ENCODE results near the gene ELP5. TPM values are rescaled to one million over a fixed set of nuclear protein-coding genes. Genes with fewer than 3 reads are reported as not detected.

ELP5 gene
- total and polyA plus RNA-seq, 2 donors (not counting 1 experiment from before 2014, with no cell fraction given) = 22.6 to 33.2 TPM

GRCh38 chr17:7304179-7304578 is 52.2 kb downstream of the ELP5 start:
- H3K27me3 ChIP-seq (ENCODE audit: control insufficient read depth, insufficient read depth, low read length) = no peaks in the 10 kb centered on the region
- no peak overlapping the region for H3K27ac ChIP-seq (ENCODE audit: insufficient read depth, low read length)
- H3K79me2 ChIP-seq (ENCODE audit: control insufficient read depth, insufficient read depth, low read length) = peaks cover 17% of the 10 kb centered on the region
- H3K4me2 ChIP-seq (ENCODE audit: extremely low read depth, insufficient read depth, low read length) = no peak overlapping the region
- H3K36me3 ChIP-seq (ENCODE audit: control insufficient read depth, insufficient read depth, low read length) = no peaks in the 10 kb centered on the region
- H2AFZ ChIP-seq (ENCODE audit: low read length) = no peak overlapping the region
- H3K9ac ChIP-seq (ENCODE audit: insufficient read depth, low read length) = no peak overlapping the region
- no peaks in the 10 kb centered on the region for H4K20me1 ChIP-seq (ENCODE audit: control insufficient read depth, extremely low read depth, insufficient read depth, low read length)
- H3K9me3 ChIP-seq (ENCODE audit: control insufficient read depth, insufficient read depth, low read depth, low read length) = no peaks in the 10 kb centered on the region
- no peaks in the 10 kb centered on the region for H3K4me1 ChIP-seq (ENCODE audit: control insufficient read depth, extremely low read depth, insufficient read depth, low read length)
- TF ChIP-seq CTCF (conservative IDR thresholded peaks at IDR 0.05 in 1 of 2, IDR thresholded peaks at IDR 0.05 in 1 of 2; ENCODE audit: low read depth in 1 of 2, low read length in 2 of 2) (no peak), EZH2 (IDR thresholded peaks at IDR 0.05; ENCODE audit: low read length, missing control alignments) (no peak)
- no peak for DNase-seq (ENCODE audit: low read depth in 2 of 2)
- no peak overlapping the region for H3K4me3 ChIP-seq (replicated peaks in 1 of 4; ENCODE audit: control extremely low read depth in 1 of 4, insufficient read depth in 1 of 4, low read depth in 3 of 4, low read length in 4 of 4)

- no peak for TF ChIP-seq CTCF (conservative IDR thresholded peaks at IDR 0.05 in 1 of 2, IDR thresholded peaks at IDR 0.05 in 1 of 2; ENCODE audit: low read depth in 1 of 2, low read length in 2 of 2)
- Histone ChIP-seq H3K9me3 (ENCODE audit: control insufficient read depth, insufficient read depth, low read depth, low read length) (no peaks in the 10 kb centered on the region), H3K27me3 (ENCODE audit: control insufficient read depth, insufficient read depth, low read length) (no peaks in the 10 kb centered on the region), H3K4me1 (ENCODE audit: control insufficient read depth, extremely low read depth, insufficient read depth, low read length) (no peaks in the 10 kb centered on the region), H2AFZ (ENCODE audit: low read length) (peak within 1 kb of the TSS; percentile 87), H3K79me2 (ENCODE audit: control insufficient read depth, insufficient read depth, low read length) (peaks cover 41% of the 10 kb centered on the region), H3K36me3 (ENCODE audit: control insufficient read depth, insufficient read depth, low read length) (peaks cover 14% of the 10 kb centered on the region), H3K4me2 (ENCODE audit: extremely low read depth, insufficient read depth, low read length) (peak within 1 kb of the TSS; percentile 74), H3K9ac (ENCODE audit: insufficient read depth, low read length) (peak within 1 kb of the TSS; percentile 91), H4K20me1 (ENCODE audit: control insufficient read depth, extremely low read depth, insufficient read depth, low read length) (no peaks in the 10 kb centered on the region), H3K4me3 (replicated peaks in 1 of 4; ENCODE audit: control extremely low read depth in 1 of 4, insufficient read depth in 1 of 4, low read depth in 3 of 4, low read length in 4 of 4) (peak within 1 kb of the TSS; percentile 73 to 98 (median 93)), H3K27ac (ENCODE audit: insufficient read depth, low read length) (peak within 1 kb of the TSS; percentile 95)
- DNase-seq (ENCODE audit: low read depth in 2 of 2) = peak; percentile 99 to 100
Observed at GRCh38 chr17:7306911-7307685, 55.1 kb downstream of the ELP5 start, which contains the start of gene EIF5A. TSS of gene EIF5A (plus strand) at chr17:7307628. CDS start at chr17:7309636, 2,008 bp downstream.

GRCh38 chr17:7307686-7308624 is 55.9 kb downstream of the ELP5 start:
- peaks cover 20% of the 10 kb centered on the region for H3K36me3 ChIP-seq (ENCODE audit: control insufficient read depth, insufficient read depth, low read length)
- no peak overlapping the region for H2AFZ ChIP-seq (ENCODE audit: low read length)
- peak overlapping the region; percentile 74 for H3K4me2 ChIP-seq (ENCODE audit: extremely low read depth, insufficient read depth, low read length)
- peaks cover 45% of the 10 kb centered on the region for H3K79me2 ChIP-seq (ENCODE audit: control insufficient read depth, insufficient read depth, low read length)
- peak overlapping the region; percentile 95 for H3K27ac ChIP-seq (ENCODE audit: insufficient read depth, low read length)
- no peaks in the 10 kb centered on the region for H4K20me1 ChIP-seq (ENCODE audit: control insufficient read depth, extremely low read depth, insufficient read depth, low read length)
- no peaks in the 10 kb centered on the region for H3K4me1 ChIP-seq (ENCODE audit: control insufficient read depth, extremely low read depth, insufficient read depth, low read length)
- TF ChIP-seq EZH2 (IDR thresholded peaks at IDR 0.05; ENCODE audit: low read length, missing control alignments) = no peak
- TF ChIP-seq CTCF (conservative IDR thresholded peaks at IDR 0.05 in 1 of 2, IDR thresholded peaks at IDR 0.05 in 1 of 2; ENCODE audit: low read depth in 1 of 2, low read length in 2 of 2) = no peak
- DNase-seq (ENCODE audit: low read depth in 2 of 2) = peak in 1 of 2 donors; percentile 41
- peak overlapping the region; percentile 73 to 98 (median 93) for H3K4me3 ChIP-seq (replicated peaks in 1 of 4; ENCODE audit: control extremely low read depth in 1 of 4, insufficient read depth in 1 of 4, low read depth in 3 of 4, low read length in 4 of 4)
- H3K9ac ChIP-seq (ENCODE audit: insufficient read depth, low read length) = peak overlapping the region; percentile 91
- H3K9me3 ChIP-seq (ENCODE audit: control insufficient read depth, insufficient read depth, low read depth, low read length) = no peaks in the 10 kb centered on the region
- no peaks in the 10 kb centered on the region for H3K27me3 ChIP-seq (ENCODE audit: control insufficient read depth, insufficient read depth, low read length)

Data from fibroblast of lung (primary cell).